HCT116 (cell line): ENCODE results near the gene RPL28. TPM values are rescaled to one million over a fixed set of nuclear protein-coding genes. Genes with fewer than 3 reads are reported as not detected.

ENCODE experiments used
- ATAC-seq: fragments of 200-7000 bp; cut with Tn5 transposase; 2 replicates; pipeline ENCODE4 v1.9.1; 2020; ENCODE audit warnings: mild to moderate bottlenecking, moderate library complexity
- BruUV-seq: library from RNA; stranded (reverse); fragments of 400-500 nt; replicated peaks from 2 replicates; lab custom pipeline; 2021; lab: Mats Ljungman, UMichigan
- CTCF ChIA-PET: fragments of 300-600 bp; sonication (Branson Sonifier 250); formaldehyde crosslinking; loops from one replicate; lab custom pipeline; 2021; ENCODE audit warnings: antibody characterized with exemption; lab: Charles Lee
- POLR2A ChIA-PET: fragments of 300-600, 350-600 bp; sonication (Branson Sonifier 250); formaldehyde crosslinking; loops from one replicate; lab custom pipeline; 2021; ENCODE audit warnings: antibody characterized with exemption; lab: Charles Lee
- RAD21 ChIA-PET, 2 experiments: fragments of 300-600 bp; sonication (Branson Sonifier 250); formaldehyde crosslinking; loops; one replicate each; lab custom pipeline; 2023; ENCODE audit warnings: low total read pairs in 2 of 2; ENCODE audit not compliant: uncharacterized antibody in 2 of 2, unreplicated experiment in 2 of 2, low non-redundant PET in 1 of 2; lab: Charles Lee
- DNase-seq: peaks from one replicate; pipeline ENCODE4 v3.0.0-alpha.2; 2010; ENCODE audit warnings: low read depth, low spot score
- H2AFZ ChIP-seq: fragments of 200-600 bp; shearing (Covaris generic), sonication (generic); 2 replicates; pipeline ENCODE4 v1.6.1; 2017; ENCODE audit warnings: low read depth, mixed run types, mixed read lengths, antibody characterized with exemption, low read length; ENCODE audit not compliant: poor library complexity, severe bottlenecking
- H3K27ac ChIP-seq: 2 replicates; pipeline ENCODE4 v1.5.1; 2012; ENCODE audit warnings: low read depth, low read length
- H3K27me3 ChIP-seq: fragments of 200-600 bp; sonication (generic); 2 replicates; pipeline ENCODE4 v1.6.1; 2016; ENCODE audit warnings: mixed run types, low read length, mixed read lengths; ENCODE audit not compliant: insufficient read depth
- H3K36me3 ChIP-seq, 2 experiments: fragments of 200-500 bp in 1 of 2; fragments of 200-600 bp in 1 of 2; sonication (Bioruptor generic) in 1 of 2; sonication (generic) in 1 of 2; 2 replicates each; pipeline versions ENCODE4 v1.5.1 to v1.6.1; 2014 to 2016; ENCODE audit warnings: low read length in 2 of 2, inconsistent platforms in 1 of 2, mixed read lengths in 1 of 2, mixed run types in 1 of 2; ENCODE audit not compliant: insufficient read depth in 2 of 2, control insufficient read depth in 1 of 2
- H3K4me1 ChIP-seq, 2 experiments: fragments of 200-600 bp in 1 of 2; sonication (generic) in 1 of 2; 2 replicates each; pipeline versions ENCODE4 v1.5.1 to v1.6.1; 2012 to 2017; ENCODE audit warnings: low read length in 2 of 2, inconsistent platforms in 1 of 2, mild to moderate bottlenecking in 1 of 2, mixed read lengths in 1 of 2, mixed run types in 1 of 2, moderate library complexity in 1 of 2; ENCODE audit not compliant: insufficient read depth in 2 of 2, control insufficient read depth in 1 of 2
- H3K4me2 ChIP-seq: fragments of 200-600 bp; sonication (generic); 2 replicates; pipeline ENCODE4 v1.6.1; 2017; ENCODE audit warnings: mixed run types, low read length, mixed read lengths
- H3K4me3 ChIP-seq, 2 experiments: fragments of 200-600 bp in 1 of 2; sonication (generic) in 1 of 2; replicated peaks in 1 of 2; 2 replicates each; pipeline ENCODE4 v1.5.1; 2011 to 2016; ENCODE audit warnings: low read length in 2 of 2, control low read depth in 1 of 2, low read depth in 1 of 2, mild to moderate bottlenecking in 1 of 2, mixed read lengths in 1 of 2, mixed run types in 1 of 2
- H3K79me2 ChIP-seq: fragments of 200-600 bp; sonication (generic); 2 replicates; pipeline ENCODE4 v1.6.1; 2017; ENCODE audit warnings: mild to moderate bottlenecking, mixed run types, low read length, moderate library complexity, mixed read lengths; ENCODE audit not compliant: insufficient read depth
- H3K9ac ChIP-seq: fragments of 200-600 bp; sonication (generic); 2 replicates; pipeline ENCODE4 v1.6.1; 2016; ENCODE audit warnings: low read length, mixed read lengths
- H3K9me2 ChIP-seq: fragments of 200-600 bp; sonication (generic), shearing (Covaris generic); 2 replicates; pipeline ENCODE4 v1.6.1; 2017; ENCODE audit warnings: mixed run types, mild to moderate bottlenecking, moderate library complexity; ENCODE audit not compliant: insufficient read depth
- H3K9me3 ChIP-seq, 2 experiments: fragments of 200-500 bp in 1 of 2; fragments of 200-600 bp in 1 of 2; sonication (Bioruptor generic) in 1 of 2; sonication (generic) in 1 of 2; 2 replicates each; pipeline ENCODE4 v1.6.1; 2014 to 2017; ENCODE audit warnings: low read length in 2 of 2, mixed read lengths in 2 of 2, inconsistent platforms in 1 of 2, low read depth in 1 of 2, mild to moderate bottlenecking in 1 of 2, mixed run types in 1 of 2, moderate library complexity in 1 of 2; ENCODE audit not compliant: control insufficient read depth in 1 of 2, insufficient read depth in 1 of 2
- H4K20me1 ChIP-seq: fragments of 200-600 bp; sonication (generic), shearing (Covaris generic); 2 replicates; pipeline ENCODE4 v1.6.1; 2017; ENCODE audit warnings: mixed run types, mild to moderate bottlenecking, moderate library complexity; ENCODE audit not compliant: insufficient read depth
- CBX3 ChIP-seq: IDR thresholded peaks from 2 replicates; pipeline ENCODE4 v1.6.1; 2012; ENCODE audit warnings: low read depth
- EZH2phosphoT487 ChIP-seq: fragments of 200-600 bp; IDR thresholded peaks from 2 replicates; pipeline ENCODE4 v1.6.1; 2018; ENCODE audit warnings: antibody characterized with exemption, borderline replicate concordance
- FOSL1 ChIP-seq: IDR thresholded peaks from 2 replicates; pipeline ENCODE4 v1.6.1; 2012; ENCODE audit warnings: low read depth
- POLR2A ChIP-seq: IDR thresholded peaks from 2 replicates; pipeline ENCODE4 v1.7.0; 2011; ENCODE audit warnings: borderline replicate concordance; ENCODE audit not compliant: insufficient read depth, insufficient read length; ENCODE audit errors: extremely low read depth
- POLR2AphosphoS5 ChIP-seq: IDR thresholded peaks from 2 replicates; pipeline ENCODE4 v1.6.1; 2011; ENCODE audit warnings: mild to moderate bottlenecking, low read depth, low read length, moderate library complexity
- RAD21 ChIP-seq: IDR thresholded peaks from 2 replicates; pipeline ENCODE4 v1.6.1; 2012; ENCODE audit warnings: low read depth, mild to moderate bottlenecking
- SIN3A ChIP-seq: IDR thresholded peaks from 2 replicates; pipeline ENCODE4 v1.6.1; 2012; ENCODE audit warnings: low read depth
- SRF ChIP-seq: IDR thresholded peaks from 2 replicates; pipeline ENCODE4 v1.6.1; 2012; ENCODE audit warnings: low read depth
- TCF7L2 ChIP-seq: IDR thresholded peaks from 2 replicates; pipeline ENCODE4 v1.7.0; 2011; ENCODE audit warnings: borderline replicate concordance, inconsistent platforms; ENCODE audit not compliant: insufficient read depth, insufficient read length; ENCODE audit errors: extremely low read depth
- YY1 ChIP-seq: IDR thresholded peaks from 2 replicates; pipeline ENCODE4 v1.6.1; 2011; ENCODE audit warnings: low read length, low read depth, moderate library complexity, mild to moderate bottlenecking; ENCODE audit not compliant: insufficient replicate concordance; ENCODE audit errors: extremely low read depth
- ZBTB33 ChIP-seq: IDR thresholded peaks from 2 replicates; pipeline ENCODE4 v1.6.1; 2011; ENCODE audit warnings: mild to moderate bottlenecking, low read length, moderate library complexity; ENCODE audit not compliant: insufficient replicate concordance; ENCODE audit errors: extremely low read depth
- ZFX ChIP-seq: fragments of 450-650 bp; IDR thresholded peaks from 2 replicates; pipeline ENCODE4 v1.6.1; 2017
- ZNF274 ChIP-seq: fragments of 200-500 bp; sonication (Bioruptor generic); IDR thresholded peaks from 2 replicates; pipeline ENCODE4 v1.6.1; 2014; ENCODE audit warnings: mild to moderate bottlenecking, low read depth, low read length, inconsistent platforms
- intact Hi-C: fragments of 100-400 bp; cut with micrococcal nuclease; formaldehyde crosslinking; loops from 2 replicates; pipeline ENCODE4 v1.10.0; 2022
- total RNA-seq: library from RNA; stranded (reverse); gene quantifications from one replicate; pipeline ENCODE4 v1.2.1, GENCODE V29; 2021; ENCODE audit not compliant: unreplicated experiment

The RPL28 gene
- total RNA-seq, 1 experiment from 2014 or later = 3,050 TPM

GRCh38 chr19:55352549-55353145 lies 33.1 kb upstream of the RPL28 start:
- no peak overlapping the region for H3K9ac ChIP-seq
- DNase-seq (no peak), ATAC-seq (no peak)
- no peaks in the 10 kb centered on the region for H4K20me1 ChIP-seq
- H3K36me3 ChIP-seq = no peaks in the 10 kb centered on the region
- H2AFZ ChIP-seq = no peak overlapping the region
- H3K4me1 ChIP-seq = peaks cover 2 to 42% of the 10 kb centered on the region in 2 experiments; a peak in 3 of 4 replicates
- no TSS peak for BruUV-seq
- ChIA-PET CTCF (no interaction called here), RAD21 (no interaction called here), POLR2A (interaction anchor here (1.6 kb wide), 1 partner anchor 13 kb away, joined by 6 read pairs; the partner anchor contains the start of gene KMT5C)
- intact Hi-C loops = no loop called here
- H3K4me3 ChIP-seq = no peak overlapping the region
- peak overlapping the region; percentile 92 for H3K4me2 ChIP-seq
- no peak overlapping the region for H3K27ac ChIP-seq
- no peak for TF ChIP-seq ZNF274
- no peak for TF ChIP-seq ZBTB33
- no peak for TF ChIP-seq CBX3
- no peak for TF ChIP-seq EZH2phosphoT487
- TF ChIP-seq YY1 = no peak
- TF ChIP-seq FOSL1 = no peak
- no peak for TF ChIP-seq ZFX
- TF ChIP-seq RAD21 = no peak
- no peak for TF ChIP-seq TCF7L2
- no peak for TF ChIP-seq POLR2AphosphoS5
- TF ChIP-seq SRF = no peak
- no peak for TF ChIP-seq POLR2A
- TF ChIP-seq SIN3A = no peak
- no peaks in the 10 kb centered on the region for H3K9me3 ChIP-seq
- no peaks in the 10 kb centered on the region for H3K27me3 ChIP-seq
- H3K9me2 ChIP-seq = no peaks in the 10 kb centered on the region
- H3K79me2 ChIP-seq = no peaks in the 10 kb centered on the region
